ENCODE measurements around the gene SAMMSON.

The SAMMSON gene

DNA sequence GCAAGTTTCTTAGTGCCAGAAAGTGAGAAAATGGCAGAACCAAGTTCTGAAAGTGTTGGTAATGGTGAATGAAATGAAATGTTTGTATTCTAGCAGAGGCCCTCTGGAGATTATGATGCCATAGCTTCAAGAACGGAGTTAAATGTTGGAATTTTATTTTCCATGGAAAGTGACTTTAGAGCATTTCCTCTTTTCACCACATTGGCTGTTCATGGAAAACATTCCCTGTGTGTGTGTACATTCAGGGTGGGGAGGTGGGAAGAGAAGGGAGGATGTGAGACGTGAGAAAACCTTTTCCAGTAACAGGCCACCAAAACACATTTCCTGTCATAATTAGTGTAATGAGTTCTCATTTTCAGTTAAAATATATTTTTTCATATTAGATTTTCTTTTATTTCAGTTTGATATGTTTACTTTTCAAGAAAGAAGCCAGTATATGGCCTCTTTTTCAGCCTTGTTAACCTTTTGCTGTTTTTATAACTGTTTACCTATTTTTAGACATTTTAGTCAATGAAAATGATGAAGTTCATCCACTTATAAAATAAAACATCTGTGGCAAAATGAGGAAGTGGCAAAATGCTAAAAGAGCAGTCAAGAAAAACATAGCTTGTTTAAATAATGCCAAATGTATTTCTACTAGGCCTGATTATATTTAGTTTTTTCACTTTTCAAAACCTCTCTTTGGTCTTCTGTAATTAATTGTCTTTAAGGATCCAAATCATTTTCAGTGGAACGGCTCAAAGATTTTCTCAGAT, 21.6 kb downstream of the SAMMSON start:
- no peak for DNase-seq

DNA sequence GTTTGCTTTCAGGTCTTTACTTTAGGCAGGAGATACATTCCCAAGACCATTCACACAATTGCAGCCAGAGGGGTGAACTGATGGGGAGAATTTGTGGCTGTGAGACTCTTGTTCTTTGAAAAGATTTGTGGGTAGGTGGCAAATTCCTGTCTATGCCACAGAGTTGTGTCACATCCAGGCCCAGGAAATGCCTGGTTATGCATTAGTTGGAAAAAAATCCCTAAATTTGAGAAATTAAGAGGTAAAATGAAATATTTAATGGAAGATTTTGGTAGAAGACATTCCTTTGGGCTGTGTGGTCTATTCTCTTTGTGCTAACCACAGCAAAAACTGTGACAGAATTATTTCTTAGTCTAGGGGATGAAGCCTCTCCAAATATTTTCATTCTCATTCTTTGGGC, 28.8 kb downstream of the SAMMSON start:
- no peak for DNase-seq

DNA sequence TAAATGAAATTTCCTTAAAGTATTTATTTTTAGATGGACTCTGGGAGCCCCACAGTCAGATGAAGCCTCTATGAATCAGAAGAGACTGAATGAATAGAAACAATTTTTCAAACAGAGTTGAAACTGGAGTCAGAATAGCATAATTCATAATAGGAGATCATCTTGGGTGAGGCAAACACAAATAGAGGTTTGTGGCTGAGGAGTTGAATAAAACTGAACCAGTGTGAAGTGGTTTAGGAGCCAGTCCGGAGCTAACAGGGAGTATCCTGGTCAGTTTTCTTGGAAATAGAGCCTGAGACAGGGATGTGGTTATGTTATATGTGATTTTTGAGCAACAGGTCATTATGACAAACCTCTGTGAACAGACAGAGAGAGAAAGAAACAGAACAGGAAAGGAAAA, 39.2 kb downstream of the SAMMSON start:
- DNase-seq: no peak

DNA sequence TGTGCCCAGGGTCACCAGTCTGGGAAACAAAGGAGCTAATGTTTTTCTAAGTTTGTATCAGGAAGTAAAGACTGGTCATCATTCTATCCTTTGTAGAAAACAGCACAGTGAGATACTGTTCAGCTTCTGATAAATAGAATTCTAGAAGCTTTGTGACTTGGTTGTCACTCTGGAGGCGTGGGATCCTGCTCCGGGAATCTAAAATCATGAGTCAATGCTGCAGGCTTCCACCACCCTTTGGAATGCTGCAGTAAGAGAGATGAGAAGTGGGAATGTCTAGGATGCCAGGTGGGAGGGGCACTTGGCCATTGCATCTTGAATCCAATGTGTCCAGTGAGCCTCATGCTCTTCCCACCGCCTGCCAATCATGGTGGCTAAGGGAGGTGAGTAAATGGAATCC, 40.9 kb downstream of the SAMMSON start:
- DNase-seq: no peak

DNA sequence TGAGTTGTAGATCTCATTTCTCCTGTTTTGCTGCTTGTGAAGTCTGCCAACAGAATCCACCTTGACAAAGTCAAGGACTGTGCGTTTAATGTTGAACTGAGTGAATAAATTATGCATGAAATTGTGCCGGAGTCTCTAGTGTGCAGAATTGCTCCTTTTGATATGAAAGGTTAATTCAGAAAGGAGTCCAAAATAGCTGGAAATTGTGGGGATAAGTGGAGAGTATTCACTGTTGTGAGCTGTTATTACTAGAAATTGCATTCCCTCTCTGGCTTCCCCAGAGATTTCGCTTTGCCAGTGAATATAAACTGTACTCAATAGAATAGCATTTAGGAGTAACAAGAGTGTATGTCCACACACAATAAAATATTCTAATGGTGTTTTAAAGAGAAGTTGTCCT, 43.1 kb downstream of the SAMMSON start:
- DNase-seq: no peak

DNA sequence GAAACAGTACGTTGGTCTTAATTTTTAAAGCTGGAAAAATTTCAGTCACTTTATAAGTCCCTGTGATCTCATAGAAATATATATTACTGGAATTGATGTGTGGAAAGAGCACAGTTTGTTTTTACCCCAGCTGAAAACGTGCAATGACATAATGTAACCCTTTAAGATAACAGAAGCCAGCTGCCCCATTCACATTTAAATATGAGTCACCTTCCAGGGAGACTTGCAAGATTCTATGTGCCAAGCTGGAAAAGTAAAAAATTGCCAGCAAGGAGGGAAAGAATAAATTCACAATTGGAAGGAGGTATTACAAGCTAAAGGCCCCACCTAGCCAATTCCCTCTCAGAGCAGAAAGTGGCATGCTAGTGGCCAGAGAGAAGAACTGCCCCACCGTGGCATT, 50.2 kb downstream of the SAMMSON start:
- DNase-seq: peak; percentile 45

DNA sequence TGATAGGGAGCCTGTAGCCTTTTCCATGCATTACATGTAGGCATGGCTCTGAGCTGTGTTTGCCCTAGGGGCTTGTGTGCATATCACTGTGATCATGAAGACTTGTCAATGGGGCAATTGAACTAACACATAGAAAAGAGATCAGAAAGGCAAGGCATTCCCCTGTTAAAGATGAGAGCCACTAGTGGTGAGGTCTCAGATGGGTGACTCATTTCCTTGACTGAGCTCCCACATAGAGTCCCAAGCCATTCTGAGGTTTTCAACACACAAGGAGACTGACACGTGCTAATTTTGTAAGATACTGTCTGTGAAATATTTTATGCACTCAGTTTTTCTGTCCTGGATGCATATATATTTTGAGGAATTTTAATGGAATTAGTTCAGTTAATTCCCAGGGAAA, 53.8 kb downstream of the SAMMSON start:
- peak; percentile 25 for DNase-seq

DNA sequence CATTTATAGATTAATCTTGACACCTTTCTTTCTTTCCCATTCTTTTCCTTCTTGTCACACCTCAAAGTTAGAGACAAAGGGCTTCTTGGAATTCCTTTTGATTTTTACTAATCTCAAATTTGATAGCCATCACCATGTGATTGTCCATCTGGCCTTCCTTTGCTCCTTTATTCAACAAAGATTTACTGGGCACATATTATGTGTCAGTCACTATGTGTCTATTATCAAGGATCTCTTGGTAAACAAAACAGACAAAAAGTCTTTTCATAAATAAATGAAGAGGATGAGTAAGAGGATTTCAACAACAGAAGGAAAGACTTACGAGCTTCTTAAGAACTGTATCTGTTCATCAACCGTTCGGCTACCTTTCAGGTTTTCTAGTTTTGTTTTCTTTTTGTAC, 56.5 kb downstream of the SAMMSON start:
- DNase-seq: no peak

DNA sequence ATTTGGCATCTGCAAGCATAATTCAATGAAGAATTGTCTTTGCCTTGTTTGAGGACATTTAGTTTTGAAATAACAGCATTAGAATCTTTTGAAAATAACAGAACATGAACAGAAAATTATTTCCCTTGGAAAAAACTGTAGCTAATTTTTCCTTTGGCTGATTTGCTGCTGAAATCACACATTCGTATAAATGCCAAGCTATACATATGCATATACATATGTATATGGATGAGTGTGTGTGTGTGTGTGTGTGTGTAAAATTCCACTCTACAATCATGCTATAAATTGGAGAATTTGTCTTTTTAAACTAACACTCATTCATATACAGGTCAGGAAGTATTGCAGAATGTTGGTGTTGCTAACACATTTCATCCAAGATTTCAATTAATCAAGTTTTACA, 57.9 kb downstream of the SAMMSON start:
- DNase-seq: no peak

DNA sequence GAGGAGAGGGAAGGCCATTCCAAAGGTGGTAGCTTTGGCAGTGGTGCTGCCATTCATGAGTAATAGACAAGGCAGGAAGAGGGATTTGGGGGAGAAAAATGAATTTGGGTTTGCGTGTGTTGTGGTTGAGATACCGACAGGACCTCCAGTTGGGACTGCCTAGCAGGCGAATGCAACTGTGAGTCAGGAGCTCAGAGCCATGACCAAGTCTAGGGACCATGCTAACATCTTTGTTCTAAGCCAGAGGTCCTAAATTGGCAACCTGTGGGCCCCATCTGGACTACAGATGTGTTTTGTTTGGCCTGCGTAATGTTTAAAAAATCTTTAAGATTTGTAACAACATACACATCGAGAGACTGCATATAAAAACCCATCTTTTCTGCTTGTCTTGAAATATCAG, 61.6 kb downstream of the SAMMSON start:
- DNase-seq: peak; percentile 65

DNA sequence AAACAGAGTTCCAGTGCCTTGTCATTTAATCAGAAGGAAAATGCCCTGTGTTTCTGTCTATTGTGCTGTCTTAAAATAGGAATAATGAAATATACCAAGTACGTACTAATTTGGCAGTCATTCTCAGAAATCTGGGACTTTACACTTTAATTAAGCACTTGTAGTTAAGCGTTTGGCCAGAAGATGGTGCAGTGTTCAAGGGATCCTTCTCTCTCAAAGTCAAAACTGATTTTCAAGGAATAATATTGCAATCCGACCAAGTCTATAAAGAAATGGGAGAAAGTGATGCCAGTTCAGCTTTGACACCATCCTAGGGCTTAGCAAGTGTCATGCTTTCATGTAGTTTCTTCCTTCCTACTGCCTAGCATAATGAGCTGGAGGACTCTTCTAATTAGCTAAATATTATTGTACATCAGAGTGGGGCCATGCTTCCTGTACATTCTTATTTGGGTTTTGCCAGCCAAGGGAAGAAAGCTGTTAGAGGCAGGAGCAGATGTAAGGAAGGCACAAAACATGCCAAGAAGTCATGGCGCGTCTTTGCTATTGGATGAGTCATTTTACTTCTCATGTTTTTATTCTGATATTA, 64.8 kb downstream of the SAMMSON start:
- peak; percentile 28 for DNase-seq

DNA sequence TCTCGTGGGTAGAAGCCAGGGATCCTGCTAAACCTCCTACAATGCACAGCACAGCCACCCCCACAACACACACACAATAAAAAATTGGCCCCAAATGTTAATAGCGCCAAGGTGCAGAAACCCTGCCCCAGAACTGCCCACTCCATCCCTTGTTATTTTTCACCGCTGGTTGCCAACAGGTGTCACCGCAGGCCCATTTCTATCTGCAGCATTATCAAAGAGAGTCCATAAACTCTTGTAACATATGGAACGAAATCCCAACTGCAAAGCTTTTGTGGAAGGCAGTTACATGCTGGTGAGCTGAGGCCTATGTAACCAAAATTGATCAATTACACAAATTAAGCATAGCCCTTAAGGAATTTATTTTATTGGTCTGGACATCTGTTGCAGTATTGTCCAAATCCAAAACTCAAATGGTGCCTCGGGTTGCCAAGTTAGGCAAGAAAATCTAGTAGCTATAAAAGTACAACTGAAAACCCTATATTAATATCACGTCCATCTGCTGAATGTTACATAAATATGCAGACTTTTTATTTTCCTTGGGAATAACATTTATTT, 66.2 kb downstream of the SAMMSON start:
- DNase-seq: no peak

DNA sequence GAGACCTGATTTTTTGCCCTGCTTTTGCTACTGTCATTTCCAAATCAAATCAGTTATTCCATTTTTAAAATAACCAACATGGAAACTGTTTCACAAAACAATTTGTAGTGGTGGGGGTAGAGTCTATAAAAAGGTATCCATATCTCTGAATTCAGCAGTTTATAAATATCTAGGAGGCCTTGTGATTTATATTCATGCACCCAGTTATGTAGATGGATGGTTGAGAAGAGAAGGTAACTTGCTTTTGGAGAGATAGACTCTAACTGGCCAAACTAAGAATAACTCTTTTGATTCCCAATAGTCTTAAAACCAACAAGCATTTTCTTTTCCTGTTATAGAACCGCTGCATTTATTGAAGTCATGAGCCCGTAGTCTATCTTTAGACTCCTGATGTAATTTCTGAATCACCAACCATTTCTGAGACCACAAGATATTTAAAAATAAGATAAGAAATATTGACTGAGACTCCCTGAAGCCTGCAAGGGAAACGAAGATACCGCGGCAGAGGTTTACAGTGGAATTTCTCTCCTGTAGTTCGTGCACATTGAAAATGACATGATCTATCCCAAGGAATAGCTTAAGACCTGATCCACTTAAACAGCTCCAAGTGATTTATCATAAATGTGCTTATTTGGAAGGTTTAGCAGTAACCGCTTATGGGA, 68.5 kb downstream of the SAMMSON start:
- DNase-seq: peak; percentile 27

DNA sequence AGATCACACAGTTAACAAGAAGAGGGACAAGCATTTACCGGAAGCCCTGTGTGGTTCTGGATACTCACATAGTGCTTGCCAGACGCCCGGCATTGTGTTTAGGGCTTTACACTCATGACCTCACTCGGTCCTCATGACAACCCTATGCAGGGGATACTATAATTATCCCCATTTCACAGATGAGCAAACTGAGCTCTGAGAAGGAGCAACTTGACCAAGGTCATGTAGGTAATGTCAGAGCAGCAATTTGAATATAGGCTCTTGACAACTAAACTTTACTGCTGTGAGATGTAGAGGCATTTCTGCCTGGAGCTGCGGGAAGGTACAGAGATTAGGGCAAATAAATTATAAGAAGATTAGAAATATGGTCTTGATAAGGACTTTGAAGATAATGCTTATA, 70.0 kb downstream of the SAMMSON start:
- DNase-seq: no peak

DNA sequence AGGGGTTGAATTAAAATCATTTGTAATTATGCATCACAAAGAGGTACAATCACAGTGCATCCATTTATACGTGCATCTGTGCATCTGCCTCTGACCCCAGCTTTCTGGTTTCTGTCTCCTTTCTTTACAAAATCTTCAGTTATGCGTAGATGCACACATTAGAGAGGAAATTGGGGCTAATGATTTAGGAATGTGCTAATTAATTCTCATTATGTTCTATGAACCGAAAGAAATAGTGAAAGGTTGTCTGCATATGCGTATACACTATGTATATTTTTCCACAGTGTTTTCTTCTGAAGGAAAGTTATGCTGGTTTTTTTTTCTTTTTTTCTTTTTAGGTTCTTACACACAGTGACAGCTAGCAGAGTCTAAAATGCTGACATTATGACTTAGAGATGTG, 71.6 kb downstream of the SAMMSON start:
- no peak for DNase-seq

DNA sequence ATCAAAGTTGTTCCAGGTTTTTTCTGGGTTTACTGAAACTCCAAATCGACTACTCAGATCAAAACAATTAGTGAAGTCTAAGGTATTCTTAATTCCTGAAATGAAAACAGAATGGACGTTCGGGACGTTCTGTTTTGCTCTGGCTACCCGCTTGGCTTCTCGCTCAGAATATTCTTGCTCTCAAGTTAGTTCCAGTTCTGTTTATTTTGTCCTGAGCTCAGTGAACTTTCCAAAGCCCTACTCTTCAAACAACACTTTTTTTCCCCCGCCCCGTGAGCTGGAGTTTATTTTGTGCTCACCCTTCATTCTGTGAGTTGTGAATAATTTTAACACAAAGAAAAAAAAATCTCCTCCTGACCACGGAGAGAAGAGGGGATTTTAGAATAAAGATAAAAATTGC, 72.6 kb downstream of the SAMMSON start:
- DNase-seq: no peak

DNA sequence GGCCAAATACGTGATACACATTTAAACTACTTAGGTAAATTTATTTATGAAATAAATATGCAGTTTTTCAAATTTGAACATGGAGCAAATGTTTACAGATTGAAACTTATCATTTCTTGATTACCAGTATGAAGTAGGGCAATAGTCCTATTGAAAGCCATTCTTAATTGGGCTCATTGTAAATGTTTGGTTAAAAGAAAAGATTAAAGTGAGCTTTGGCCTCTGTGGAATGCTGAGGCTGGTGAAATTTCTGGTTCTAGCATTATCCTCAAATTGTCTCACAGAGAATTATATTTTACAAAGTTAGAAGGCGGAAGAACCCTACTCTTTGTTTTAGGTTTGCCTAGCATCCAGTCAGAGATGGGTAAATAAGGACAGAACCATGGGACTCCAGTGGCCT, 73.2 kb downstream of the SAMMSON start:
- no peak for DNase-seq

DNA sequence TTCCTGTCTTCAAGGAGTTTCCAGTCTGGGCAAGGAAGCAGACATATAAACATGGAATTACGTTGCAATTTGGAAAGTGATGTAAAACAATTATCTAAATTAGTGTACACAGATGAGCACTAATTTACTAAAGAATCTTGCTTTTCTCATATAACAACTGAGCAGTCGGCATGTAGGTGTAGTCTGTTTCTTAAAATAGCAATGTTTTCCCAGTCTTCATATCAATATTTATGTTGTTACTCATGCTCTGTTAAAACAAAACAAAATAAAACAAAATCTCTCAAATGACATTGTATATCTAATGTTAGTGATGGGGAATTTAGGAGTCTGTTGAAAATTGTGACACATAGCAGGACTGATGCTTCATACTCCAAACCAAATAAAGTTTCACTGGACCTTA, 75.6 kb downstream of the SAMMSON start:
- no peak for DNase-seq

DNA sequence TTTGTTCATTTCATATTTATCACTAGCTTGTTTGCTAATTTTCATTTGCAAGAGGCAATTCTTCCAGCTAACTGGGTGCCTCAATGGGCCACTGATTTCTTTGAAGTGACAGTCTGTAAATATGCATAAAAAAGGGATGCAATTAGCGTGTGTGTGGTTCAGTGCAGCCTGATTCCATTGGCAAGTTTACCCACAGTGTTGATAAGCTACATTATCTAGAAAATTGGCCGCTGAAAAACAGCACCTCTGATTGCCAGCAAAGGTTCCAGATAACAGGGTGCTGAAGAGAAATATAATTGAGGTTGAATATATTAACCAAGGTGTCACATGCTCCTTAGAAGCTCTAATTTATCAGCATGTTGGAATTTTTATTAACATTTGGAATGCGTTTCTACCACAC, 76.9 kb downstream of the SAMMSON start:
- no peak for DNase-seq

DNA sequence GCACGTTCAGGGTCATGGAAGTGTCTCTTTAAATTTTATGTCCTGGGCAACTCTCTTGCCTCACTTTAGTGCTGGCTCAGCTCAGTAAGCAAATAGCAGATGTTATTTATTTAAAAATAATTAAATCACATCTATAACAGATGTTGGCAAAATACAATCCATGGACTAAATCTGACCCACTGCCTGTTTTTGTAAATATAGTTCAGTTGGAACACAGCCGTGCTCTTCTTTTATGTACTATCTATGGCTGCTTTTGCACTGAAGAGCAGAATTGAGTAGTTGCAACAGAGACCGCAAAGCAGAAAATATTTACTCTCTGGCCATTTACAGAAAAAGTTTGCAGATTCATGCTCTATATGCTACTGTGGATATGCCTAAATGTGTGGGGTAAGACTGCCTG, 79.2 kb downstream of the SAMMSON start:
- no peak for DNase-seq

DNA sequence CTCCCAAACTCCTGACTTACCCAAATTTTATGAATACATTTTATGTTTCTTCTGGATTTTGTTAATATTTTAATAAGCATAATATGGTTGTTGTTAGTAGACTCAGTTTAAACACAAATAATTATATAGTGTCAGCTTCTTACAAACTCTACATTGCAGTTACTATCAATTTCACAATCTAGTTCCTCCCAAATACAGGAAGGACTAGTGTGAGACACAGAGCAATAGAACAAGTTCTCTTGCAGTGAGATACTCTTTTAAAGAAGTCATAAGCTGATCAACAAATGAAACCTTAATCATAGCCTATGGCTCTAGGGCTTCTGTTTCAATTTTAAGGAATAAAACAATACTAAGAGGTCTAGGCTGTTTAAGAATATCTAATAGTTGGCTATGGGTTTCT, 86.1 kb downstream of the SAMMSON start:
- no peak for DNase-seq

DNA sequence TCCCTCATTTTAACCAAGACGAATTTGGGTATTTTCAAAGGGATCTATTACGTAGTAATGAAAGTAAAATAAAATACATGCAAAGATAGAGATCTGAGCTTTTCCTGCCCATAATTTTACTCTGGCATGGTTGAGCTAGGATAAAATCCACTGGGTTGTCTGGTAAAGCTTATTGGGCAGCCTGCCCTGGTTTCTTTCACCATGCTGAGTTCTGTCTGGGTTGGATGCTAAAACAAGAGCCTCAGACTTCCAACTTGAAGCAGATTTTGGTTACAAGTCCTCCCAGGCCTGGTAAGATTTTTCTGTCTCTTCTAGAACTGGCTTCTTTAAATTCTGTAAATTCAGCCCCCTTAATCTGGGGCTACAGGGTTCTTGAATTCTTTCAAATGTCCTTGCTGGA, 86.8 kb downstream of the SAMMSON start:
- DNase-seq: no peak

DNA sequence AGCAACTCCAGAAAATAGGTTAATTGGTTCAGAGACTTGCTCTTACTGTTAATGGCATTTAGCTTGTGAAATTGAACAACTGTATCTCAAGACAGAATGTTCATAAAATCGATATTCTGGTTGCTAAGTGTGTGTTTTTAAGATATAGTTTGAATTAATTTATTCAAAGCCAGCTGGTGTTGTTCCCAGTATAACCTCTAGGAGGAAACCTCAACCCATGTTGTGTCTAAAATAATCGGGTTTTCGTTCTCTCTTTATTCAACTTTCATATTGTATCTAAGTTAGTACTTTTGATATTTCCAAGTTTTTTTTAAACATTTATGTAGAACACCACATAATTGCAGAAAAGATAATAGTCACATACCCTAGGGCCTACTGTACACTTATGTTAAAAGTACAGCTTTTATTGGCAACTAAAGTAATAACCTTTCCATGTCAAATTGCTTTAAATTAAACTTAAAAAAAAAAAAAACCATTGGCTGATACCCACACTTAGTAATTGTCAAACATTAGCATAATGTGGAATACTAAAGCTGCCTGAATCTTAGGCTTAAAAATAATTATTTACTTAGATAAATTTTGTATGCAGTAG, 90.9 kb downstream of the SAMMSON start:
- DNase-seq: peak; percentile 6

DNA sequence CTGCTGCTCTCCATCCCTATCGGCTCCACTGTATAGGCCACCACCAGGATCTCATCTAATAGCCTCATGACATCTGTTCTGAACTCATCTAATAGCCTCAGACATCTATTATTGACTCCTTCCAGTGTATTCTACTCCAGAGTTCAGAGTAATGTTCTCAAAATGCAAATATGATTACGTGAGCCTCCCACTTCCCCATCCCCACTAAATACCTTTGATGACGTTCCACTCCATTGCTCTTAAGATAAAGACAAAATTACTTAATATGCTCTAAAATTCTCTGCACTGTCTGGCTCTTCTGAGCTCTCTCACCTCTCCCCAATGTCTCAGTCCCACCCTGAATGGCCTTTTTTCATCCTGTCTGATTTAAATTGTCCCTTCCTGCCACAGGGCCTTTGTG, 94.7 kb downstream of the SAMMSON start:
- DNase-seq: no peak
